ENCODE measurements around the gene TPBG. TPM values are rescaled to one million over a fixed set of nuclear protein-coding genes. Genes with fewer than 3 reads are reported as not detected.

Gene TPBG
- total RNA-seq, 1 experiment from 2014 or later = not detected

DNA sequence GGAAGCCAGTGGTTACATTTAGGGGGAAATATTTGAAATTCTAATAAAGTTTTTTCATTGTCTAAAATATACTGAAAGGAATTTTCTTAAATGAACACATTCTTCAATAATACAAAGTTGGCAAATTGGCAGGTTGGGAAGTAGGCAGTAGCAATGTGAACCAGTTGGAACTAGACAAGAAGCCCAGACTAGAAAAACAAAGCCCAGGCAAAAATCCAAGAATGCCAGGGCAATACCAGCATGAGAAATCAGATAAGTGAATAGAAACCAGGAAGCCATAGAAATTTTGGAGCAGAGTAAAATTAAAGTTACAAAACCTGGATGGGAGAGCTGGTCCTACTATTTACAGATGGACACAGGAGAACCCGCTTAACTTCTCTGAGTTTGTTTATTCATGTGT is 52.2 kb downstream of the TPBG start:
- no peak overlapping the region for H3K4me2 ChIP-seq (ENCODE audit: low read depth, low read length, poor library complexity, severe bottlenecking)
- no peaks in the 10 kb centered on the region for H3K27me3 ChIP-seq (ENCODE audit: low read length)
- no peak overlapping the region for H3K9ac ChIP-seq (ENCODE audit: low read length)
- H2AFZ ChIP-seq (ENCODE audit: low read length) = no peak overlapping the region
- no peaks in the 10 kb centered on the region for H3K9me3 ChIP-seq (ENCODE audit: low read length)
- DNase-seq = no peak
- H4K20me1 ChIP-seq (ENCODE audit: insufficient read depth, low read depth, low read length) = no peaks in the 10 kb centered on the region
- H3K27ac ChIP-seq (ENCODE audit: low read length) = no peak overlapping the region
- no peaks in the 10 kb centered on the region for H3K79me2 ChIP-seq (ENCODE audit: low read length)
- no peak overlapping the region for H3K4me3 ChIP-seq (ENCODE audit: low read length)
- no peaks in the 10 kb centered on the region for H3K4me1 ChIP-seq (ENCODE audit: low read length)
- H3K9me2 ChIP-seq (replicated peaks; ENCODE audit: insufficient read depth, low read length) = no peaks in the 10 kb centered on the region
- H3K36me3 ChIP-seq (ENCODE audit: insufficient read depth, low read length) = no peaks in the 10 kb centered on the region

DNA sequence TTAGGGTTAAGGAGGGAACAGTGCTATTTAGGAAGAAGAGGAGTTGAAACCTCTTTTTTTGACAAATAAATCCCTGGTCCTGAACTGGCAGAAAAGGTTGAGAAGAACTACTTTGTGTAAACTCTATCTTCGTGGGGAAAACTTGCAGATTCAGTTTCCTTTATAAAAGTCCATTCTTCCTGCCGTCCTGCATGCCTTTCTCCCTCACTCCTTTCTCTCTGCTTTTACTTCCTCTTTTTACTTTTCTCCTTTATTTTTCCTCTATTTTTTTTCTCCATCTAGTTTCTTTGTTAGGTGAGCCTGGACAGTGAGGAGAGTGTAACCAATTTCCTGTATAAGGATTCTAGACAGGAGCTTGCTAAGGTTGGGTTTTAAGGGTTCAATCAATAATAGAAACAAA is 52.7 kb downstream of the TPBG start:
- no peak overlapping the region for H3K4me2 ChIP-seq (ENCODE audit: low read depth, low read length, poor library complexity, severe bottlenecking)
- no peak overlapping the region for H2AFZ ChIP-seq (ENCODE audit: low read length)
- no peaks in the 10 kb centered on the region for H4K20me1 ChIP-seq (ENCODE audit: insufficient read depth, low read depth, low read length)
- no peaks in the 10 kb centered on the region for H3K27me3 ChIP-seq (ENCODE audit: low read length)
- no peaks in the 10 kb centered on the region for H3K4me1 ChIP-seq (ENCODE audit: low read length)
- no peak overlapping the region for H3K27ac ChIP-seq (ENCODE audit: low read length)
- no peaks in the 10 kb centered on the region for H3K9me3 ChIP-seq (ENCODE audit: low read length)
- no peaks in the 10 kb centered on the region for H3K79me2 ChIP-seq (ENCODE audit: low read length)
- DNase-seq = no peak
- no peak overlapping the region for H3K9ac ChIP-seq (ENCODE audit: low read length)
- no peak overlapping the region for H3K4me3 ChIP-seq (ENCODE audit: low read length)
- no peaks in the 10 kb centered on the region for H3K9me2 ChIP-seq (replicated peaks; ENCODE audit: insufficient read depth, low read length)
- H3K36me3 ChIP-seq (ENCODE audit: insufficient read depth, low read length) = no peaks in the 10 kb centered on the region

Other genes starting within 250 kb of the TPBG start
- gene IBTK, start 116.1 kb upstream of the TPBG start, total RNA-seq (2014; rRNA removed; shearing (Covaris generic); ENCODE audit: low replicate concordance) = 23.3 and 36.3 TPM in 2 replicates

All from Karpas-422 (cell line).